Activated T-cell treated with anti-CD3 and anti-CD28 coated beads, Interleukin-2, amount 50 U/mL, for 1 hour (primary cell): Measurements from ENCODE around the gene ZNF784.

ENCODE experiments used
- DNase-seq: peaks from one replicate; pipeline ENCODE4 v3.0.0-alpha.2; 2020

ZNF784 gene

DNA sequence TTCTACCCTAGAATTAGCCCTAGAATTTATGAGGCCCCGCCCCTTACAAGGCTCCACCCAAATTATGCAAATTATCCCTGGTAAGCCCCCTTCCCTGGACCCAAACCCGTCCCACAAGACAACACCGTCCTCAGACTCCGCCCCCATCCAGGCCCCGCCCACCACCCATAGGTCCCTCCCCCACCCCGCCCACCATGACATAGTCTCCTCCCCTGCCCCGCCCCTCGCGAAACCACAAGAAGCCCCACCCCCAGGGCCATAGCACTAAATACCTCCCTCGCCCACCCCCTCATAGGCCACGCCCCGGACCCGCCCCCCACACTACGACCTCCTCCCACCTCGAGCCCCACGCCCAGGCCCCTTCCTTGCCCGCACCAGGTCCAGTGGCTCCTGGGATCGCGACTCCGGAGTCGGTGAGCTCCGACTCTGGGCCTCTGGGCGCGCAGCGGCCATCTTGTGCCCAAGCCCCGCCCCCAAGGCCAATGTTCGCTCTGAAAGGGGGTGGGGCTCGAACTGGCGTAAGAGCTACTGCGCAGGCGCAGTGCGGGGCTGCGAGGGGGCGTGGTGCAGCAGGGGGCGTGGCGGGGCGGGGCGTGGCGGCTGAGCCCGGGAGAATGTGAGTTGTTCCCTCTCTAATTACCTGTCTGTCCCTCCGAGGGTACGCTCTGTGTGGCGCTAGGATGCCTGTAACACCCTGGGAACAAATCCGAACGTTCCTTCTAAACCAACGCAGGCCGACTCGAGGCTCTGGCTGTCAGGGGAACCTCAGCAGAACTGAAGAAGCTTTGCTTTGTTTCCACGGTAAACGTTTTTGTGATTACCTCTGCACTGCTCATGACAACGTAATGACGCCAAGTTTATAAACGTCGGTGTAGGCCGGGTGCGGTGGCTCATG, at the start of gene ZNF784:
TSS of gene ZNF784 (minus strand) at position 458 of the 895 bp plus-strand sequence. CDS start at position 453, 5 bp downstream.
- peak; percentile 93 for DNase-seq

- DNase-seq: no peak
Measured at GRCh38 chr19:55673889-55674288, 49.5 kb upstream of the ZNF784 start.

DNA sequence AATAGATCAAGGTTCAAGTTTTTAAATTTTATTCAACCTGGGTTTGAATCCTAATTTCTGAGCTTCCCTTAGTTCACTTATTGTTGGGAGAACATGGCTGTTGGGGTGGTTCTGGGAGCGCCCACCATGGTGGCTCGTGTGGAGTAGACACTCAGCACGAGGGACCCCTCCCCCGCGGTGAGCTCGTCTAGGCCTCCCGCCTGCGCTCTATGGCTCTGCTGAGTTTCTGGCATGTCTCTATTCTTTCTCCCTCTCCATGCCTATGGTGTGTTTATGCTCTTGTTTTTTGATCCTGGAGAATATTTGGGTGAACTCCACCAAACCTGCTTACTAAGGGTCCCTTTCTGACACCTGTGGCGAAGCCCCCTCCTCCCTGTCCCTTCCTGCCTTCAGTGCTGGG, 49.1 kb upstream of the ZNF784 start:
- no peak for DNase-seq

DNA sequence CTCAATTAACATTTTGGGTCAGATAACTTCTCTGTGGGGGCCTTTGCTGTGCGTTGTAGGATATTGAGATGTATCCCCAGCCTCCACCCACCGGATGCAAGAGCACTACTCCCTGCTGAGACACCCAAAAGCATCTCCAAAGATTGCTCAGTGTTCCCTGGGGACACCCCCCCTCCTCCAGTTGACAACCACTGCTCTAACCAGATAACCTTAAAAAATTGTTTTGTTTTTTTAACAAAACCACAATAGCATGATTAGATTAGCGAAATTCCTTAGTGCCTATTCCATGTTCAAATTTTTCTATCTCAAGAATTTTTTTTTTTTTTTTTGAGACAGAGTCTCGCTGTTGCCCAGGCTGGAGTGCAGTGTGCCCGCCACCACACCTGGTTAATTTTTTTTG, 48.1 kb upstream of the ZNF784 start:
- DNase-seq: no peak

- no peak for DNase-seq
Measured at GRCh38 chr19:55671054-55671378, 46.6 kb upstream of the ZNF784 start.

- DNase-seq: no peak
Measured at GRCh38 chr19:55670280-55671053, 46.1 kb upstream of the ZNF784 start.

DNA sequence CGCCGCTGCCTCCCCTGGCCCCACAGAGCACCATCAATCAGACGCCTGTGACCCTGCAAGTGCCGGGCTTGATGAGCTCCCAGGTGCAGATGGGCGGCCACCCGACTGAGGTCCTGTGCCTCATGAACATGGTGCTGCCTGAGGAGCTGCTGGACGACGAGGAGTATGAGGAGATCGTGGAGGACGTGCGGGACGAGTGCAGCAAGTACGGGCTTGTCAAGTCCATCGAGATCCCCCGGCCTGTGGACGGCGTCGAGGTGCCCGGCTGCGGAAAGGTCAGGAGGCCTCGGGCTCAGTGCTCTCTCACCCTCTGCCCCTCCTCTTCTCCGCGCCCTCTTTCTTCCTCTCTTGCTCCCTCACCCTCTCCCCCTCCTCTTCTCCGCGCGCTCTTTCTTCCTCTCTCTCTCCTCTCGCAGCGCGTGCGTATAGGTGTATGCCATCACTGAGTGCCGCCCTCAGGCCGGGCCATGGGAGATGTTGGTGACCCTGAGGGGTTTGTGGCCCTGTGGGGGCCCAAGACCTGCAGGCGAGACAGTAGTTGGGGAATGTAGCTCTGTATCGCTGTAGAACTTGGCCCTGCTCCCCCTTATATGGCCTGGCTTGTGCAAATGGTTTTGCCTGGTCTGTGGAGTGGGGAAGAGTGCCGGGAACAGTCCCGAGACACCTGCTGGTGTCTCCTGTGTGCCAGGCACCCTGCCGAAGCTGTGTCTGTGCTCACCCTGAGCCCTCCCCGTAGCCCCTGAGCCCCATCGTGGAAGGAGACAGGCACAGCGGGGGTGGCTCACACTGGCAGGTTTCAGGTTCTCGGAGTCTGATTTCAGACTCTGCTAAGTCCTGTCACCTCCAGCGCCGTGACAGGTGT, 45.3 kb upstream of the ZNF784 start:
- DNase-seq: no peak

- DNase-seq: no peak
Measured at GRCh38 chr19:55668603-55669348, 44.4 kb upstream of the ZNF784 start.

DNA sequence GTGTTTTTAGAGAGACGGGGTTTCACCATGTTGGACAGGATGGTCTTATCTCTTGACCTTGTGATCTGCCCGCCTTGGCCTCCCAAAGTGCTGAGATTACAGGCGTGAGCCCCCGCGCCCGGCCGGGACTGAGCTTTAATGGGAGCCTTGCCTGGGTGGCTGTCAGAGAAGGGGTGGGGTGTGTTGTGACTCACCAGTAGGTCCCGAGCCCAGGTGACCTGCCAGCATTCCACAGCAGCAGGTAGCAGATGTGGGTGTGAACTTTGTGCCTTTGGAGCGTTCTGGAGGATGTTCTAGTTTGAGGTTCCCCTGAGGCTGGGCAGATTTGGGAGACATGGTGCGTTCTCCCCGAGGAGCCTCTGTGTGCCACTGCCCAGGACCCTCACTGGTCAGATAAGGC, 43.6 kb upstream of the ZNF784 start:
- DNase-seq: no peak

- DNase-seq: no peak
Measured at GRCh38 chr19:55667511-55667910, 43.1 kb upstream of the ZNF784 start.

DNA sequence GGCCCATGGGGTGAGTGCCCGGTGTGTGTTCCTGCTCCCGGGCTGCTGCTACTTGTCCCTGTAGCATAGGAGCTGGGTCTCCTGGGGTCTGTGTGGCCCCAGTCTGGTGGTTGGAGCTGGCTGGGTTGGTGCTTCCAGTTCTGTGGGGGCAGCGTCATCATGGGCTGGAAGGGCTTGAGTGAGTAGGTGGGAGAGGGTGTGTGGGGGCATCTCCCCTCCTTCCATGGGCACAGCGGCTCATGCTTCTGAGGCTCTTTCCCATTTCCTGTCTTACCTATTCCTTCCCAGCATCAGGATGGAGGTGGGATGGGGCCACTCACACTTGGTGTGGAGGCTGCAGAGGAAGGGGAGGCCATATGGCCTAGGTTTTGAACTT, 42.6 kb upstream of the ZNF784 start:
- no peak for DNase-seq

DNA sequence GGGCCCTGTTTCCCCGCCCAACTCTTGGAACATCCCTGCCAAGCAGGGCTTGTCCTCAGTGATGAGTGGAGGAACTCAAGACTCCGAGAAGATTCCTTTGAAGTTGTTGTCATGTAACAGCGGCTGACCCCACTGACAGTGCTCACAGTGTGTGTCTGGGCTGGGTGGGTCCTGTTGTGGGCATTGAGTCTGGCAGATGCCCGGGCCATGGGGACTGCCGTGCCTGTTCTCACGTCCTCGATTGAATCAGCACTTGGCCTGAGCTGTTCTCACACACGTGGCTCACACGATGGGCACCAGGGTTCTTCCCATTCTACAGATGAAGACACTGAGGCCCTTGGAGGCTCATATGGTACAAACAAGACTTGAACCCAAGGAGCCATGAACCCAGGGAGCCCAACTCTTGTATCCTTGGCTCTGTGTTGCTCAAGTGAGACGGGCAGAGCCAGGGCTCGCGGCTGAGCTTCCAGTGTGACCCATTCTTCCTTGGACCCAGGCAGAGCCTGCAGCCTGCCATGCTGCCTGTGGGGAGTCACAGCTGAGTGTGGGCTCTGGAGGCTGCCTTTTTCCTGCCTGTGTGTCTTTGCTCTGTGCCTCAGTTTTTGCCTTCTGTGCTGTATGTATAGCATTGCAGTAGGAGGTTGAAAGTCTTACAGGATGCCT, 42.1 kb upstream of the ZNF784 start:
- no peak for DNase-seq

GRCh38 chr19:55663846-55664536, 39.6 kb upstream of the ZNF784 start:
- DNase-seq: no peak

GRCh38 chr19:55661826-55662225, 37.5 kb upstream of the ZNF784 start:
- no peak for DNase-seq

- DNase-seq: no peak
Measured at GRCh38 chr19:55660991-55661390, 36.6 kb upstream of the ZNF784 start.

GRCh38 chr19:55660404-55660803, 36.0 kb upstream of the ZNF784 start:
- DNase-seq: no peak

GRCh38 chr19:55659822-55660221, 35.5 kb upstream of the ZNF784 start:
- DNase-seq: no peak

DNA sequence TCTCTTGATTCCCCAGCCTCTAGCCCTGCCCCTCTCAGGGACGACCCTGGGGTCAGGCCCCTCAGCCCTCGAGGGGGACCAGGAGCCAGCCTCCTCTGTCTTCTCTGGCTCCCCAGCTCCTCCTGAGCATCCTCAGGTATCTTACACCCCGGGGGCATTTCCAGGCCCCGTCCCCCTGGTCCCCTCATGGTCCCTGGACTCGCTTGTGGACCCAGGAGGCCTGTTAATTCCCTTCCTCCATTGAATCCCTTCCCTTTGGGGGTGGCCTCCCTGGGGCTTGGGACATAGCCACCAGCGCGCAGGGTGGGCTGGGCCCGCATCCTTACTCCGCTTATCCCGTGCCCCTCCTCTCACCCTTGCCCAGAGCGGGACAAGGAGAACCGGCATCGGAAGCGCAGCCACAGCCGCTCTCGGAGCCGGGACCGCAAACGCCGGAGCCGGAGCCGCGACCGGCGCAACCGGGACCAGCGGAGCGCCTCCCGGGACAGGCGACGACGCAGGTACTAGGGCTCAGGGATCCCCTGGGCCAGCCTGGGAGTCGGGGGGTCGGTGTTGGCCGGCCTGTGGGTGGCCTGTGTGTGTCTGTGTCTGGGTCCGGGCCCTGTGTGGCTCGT, 34.6 kb upstream of the ZNF784 start:
- DNase-seq: no peak

DNA sequence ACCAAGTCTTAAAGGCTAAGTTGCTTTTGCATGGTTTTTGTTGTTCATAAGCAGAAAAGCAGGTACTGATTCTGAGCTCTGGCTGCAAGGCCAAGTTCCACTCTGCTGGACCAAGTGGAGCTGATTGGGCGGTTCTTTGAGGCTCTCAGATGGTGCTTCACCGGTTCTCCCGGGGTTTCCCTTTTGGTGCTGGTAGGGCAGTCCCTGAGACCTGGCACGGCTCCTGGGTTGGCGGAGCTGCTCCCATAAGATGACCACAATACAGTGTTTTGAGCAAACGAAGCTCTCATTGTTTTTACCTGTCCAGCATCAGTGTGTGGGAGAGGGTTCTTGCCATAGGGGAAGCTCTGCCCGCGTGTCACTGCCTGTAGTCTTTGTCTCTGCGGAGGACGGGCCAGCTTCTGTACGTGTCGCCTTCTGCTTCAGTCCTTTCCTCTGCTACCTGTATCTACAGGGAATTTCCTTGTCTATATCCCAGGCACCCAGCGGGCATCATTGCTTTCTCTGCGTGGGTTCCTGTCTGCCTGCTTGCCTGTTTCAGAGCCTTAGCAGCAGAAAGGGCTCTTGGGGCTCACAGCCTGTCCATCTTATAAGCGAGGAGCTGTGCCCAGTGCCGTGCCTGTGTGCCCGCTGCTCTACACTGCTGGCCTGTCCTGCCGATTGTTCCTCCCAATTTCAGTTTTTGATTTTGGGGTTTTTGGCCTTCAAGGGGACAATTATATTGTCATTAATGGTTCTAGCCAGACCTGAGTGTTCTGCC, 32.8 kb upstream of the ZNF784 start:
- DNase-seq: no peak

- DNase-seq: no peak
Measured at GRCh38 chr19:55656552-55656951, 32.2 kb upstream of the ZNF784 start.
